ENCODE data around the gene SDHAF3. TPM values are rescaled to one million over a fixed set of nuclear protein-coding genes. Genes with fewer than 3 reads are reported as not detected.

Gene SDHAF3
- total RNA-seq, 1 donor from 2014 or later: 20.6 TPM

DNA sequence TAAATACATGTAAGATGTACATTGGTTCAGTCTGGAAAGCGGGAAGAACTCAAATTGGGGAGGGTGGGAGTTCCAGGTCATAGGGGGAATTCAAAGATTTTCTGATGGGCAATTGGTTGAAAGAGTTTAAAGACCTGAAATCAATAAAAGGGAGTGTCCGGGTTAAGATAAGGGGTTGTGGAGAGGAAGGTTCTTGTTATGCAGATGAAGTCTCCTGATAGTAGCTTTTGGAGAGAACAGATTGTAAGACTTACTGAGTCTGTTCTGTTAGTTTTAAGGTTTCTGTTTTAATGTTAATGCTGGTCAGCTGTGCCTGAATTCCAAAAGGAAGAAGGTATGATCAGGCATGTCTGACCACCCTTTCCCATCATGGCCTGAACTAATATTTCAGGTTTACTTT lies 48.8 kb downstream of the SDHAF3 start:
- Mint-ChIP-seq H3K36me3 (ENCODE audit: low read depth) (peaks cover 38% of the 10 kb centered on the region), H3K27me3 (no peaks in the 10 kb centered on the region), H3K9me3 (peaks cover 4% of the 10 kb centered on the region), H3K4me3 (no peak overlapping the region), H3K4me1 (peaks cover 14% of the 10 kb centered on the region), H3K27ac (no peak overlapping the region)
- CTCF ChIA-PET: no interaction called here
- POLR2A ChIA-PET: no interaction called here
- intact Hi-C loops (cut with micrococcal nuclease): no loop called here
- DNase-seq: no peak
- ATAC-seq (ENCODE audit: low read depth): no peak
- TF ChIP-seq, protein P1, sequence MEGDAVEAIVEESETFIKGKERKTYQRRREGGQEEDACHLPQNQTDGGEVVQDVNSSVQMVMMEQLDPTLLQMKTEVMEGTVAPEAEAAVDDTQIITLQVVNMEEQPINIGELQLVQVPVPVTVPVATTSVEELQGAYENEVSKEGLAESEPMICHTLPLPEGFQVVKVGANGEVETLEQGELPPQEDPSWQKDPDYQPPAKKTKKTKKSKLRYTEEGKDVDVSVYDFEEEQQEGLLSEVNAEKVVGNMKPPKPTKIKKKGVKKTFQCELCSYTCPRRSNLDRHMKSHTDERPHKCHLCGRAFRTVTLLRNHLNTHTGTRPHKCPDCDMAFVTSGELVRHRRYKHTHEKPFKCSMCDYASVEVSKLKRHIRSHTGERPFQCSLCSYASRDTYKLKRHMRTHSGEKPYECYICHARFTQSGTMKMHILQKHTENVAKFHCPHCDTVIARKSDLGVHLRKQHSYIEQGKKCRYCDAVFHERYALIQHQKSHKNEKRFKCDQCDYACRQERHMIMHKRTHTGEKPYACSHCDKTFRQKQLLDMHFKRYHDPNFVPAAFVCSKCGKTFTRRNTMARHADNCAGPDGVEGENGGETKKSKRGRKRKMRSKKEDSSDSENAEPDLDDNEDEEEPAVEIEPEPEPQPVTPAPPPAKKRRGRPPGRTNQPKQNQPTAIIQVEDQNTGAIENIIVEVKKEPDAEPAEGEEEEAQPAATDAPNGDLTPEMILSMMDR (IDR thresholded peaks at IDR 0.05): no peak

DNA sequence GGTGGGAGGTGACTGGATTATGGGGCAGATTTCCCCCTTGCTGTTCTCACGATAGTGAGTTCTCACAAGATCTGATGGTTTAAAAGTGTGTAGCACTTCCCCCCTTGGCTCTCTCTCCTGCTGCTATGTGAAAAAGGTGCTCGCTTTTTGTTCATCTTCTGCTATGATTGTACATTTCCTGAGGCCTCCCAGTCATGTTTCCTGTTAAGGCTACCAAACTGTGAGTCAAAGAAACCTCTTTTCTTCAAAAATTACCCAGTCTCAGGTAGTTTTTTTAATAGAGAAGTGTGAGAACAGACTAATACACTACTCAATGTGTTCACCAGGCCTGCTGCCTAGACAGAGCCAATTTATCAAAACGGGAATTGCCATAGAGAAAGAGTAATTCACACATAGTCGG lies 49.7 kb downstream of the SDHAF3 start:
- TF ChIP-seq, protein P1 (IDR thresholded peaks at IDR 0.05): no peak
- CTCF ChIA-PET: interaction anchor here (1.0 kb wide), 1 partner anchor 63 kb away, joined by 3 read pairs; no protein-coding TSS in a partner anchor
- no peak overlapping the region for H3K27ac Mint-ChIP-seq
- peaks cover 2% of the 10 kb centered on the region for H3K9me3 Mint-ChIP-seq
- H3K27me3 Mint-ChIP-seq: no peaks in the 10 kb centered on the region
- POLR2A ChIA-PET: no interaction called here
- intact Hi-C loops (cut with micrococcal nuclease): no loop called here
- no peak overlapping the region for H3K4me3 Mint-ChIP-seq
- H3K36me3 Mint-ChIP-seq (ENCODE audit: low read depth): peaks cover 29% of the 10 kb centered on the region
- no peak for ATAC-seq (ENCODE audit: low read depth)
- H3K4me1 Mint-ChIP-seq: peaks cover 10% of the 10 kb centered on the region
- no peak for DNase-seq

DNA sequence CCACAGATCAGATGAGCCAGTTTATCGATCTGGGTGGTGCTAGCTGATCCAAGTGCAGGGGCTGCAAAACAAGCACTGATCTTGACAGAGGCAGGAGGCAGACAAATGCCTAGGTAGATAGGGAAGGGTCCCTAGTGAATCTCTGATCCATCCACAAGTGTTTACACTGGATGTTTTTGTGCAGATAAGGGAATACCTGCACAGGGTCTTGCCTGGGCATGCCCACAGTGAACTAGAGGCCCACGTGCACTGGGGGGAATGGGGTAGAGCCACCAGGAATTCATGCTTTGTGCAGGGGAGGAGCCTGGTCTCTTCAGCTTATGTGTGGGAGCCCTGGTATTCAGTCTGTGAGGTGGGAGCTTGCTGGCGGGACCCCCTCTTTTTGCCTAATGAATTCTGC lies 50.3 kb downstream of the SDHAF3 start:
- CTCF ChIA-PET: interaction anchor here (1.0 kb wide), 1 partner anchor 63 kb away, joined by 3 read pairs; no protein-coding TSS in a partner anchor
- intact Hi-C loops (cut with micrococcal nuclease): no loop called here
- H3K27me3 Mint-ChIP-seq: no peaks in the 10 kb centered on the region
- DNase-seq (no peak), ATAC-seq (ENCODE audit: low read depth) (no peak)
- POLR2A ChIA-PET: no interaction called here
- peaks cover 23% of the 10 kb centered on the region for H3K36me3 Mint-ChIP-seq (ENCODE audit: low read depth)
- no peak overlapping the region for H3K4me3 Mint-ChIP-seq
- H3K27ac Mint-ChIP-seq: no peak overlapping the region
- H3K9me3 Mint-ChIP-seq: peaks cover 2% of the 10 kb centered on the region
- TF ChIP-seq, protein P1 (IDR thresholded peaks at IDR 0.05): no peak
- H3K4me1 Mint-ChIP-seq: peaks cover 4% of the 10 kb centered on the region

DNA sequence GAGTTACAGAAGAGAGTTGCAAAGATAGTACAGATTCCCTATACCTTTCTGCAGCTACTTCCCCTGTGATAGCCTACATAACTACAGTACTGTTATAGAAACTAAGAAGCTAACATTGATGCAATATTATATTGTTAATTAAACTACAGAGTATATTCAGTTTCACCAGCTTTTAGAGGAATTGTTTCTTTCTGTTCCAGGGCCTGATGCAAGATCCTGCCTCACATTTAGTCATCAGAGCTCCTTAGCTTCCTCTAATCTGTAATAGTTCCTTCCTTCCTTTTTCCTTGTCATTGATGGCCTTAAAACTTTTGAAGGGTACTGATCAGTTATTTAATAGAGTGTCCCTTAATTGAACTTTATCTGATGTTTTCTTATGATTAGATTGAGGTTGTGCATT lies 56.8 kb downstream of the SDHAF3 start:
- CTCF ChIA-PET: no interaction called here
- TF ChIP-seq, protein P1 (IDR thresholded peaks at IDR 0.05): no peak
- peaks cover 5% of the 10 kb centered on the region for H3K36me3 Mint-ChIP-seq (ENCODE audit: low read depth)
- POLR2A ChIA-PET: no interaction called here
- H3K9me3 Mint-ChIP-seq: no peaks in the 10 kb centered on the region
- no peak overlapping the region for H3K27ac Mint-ChIP-seq
- H3K27me3 Mint-ChIP-seq: no peaks in the 10 kb centered on the region
- ATAC-seq (ENCODE audit: low read depth) (no peak), DNase-seq (no peak)
- H3K4me1 Mint-ChIP-seq: peaks cover under 1% of the 10 kb centered on the region
- no peak overlapping the region for H3K4me3 Mint-ChIP-seq
- intact Hi-C loops (cut with micrococcal nuclease): loop anchor here (10.0 kb wide), 1 partner anchor 1100 kb away; no protein-coding TSS in a partner anchor

DNA sequence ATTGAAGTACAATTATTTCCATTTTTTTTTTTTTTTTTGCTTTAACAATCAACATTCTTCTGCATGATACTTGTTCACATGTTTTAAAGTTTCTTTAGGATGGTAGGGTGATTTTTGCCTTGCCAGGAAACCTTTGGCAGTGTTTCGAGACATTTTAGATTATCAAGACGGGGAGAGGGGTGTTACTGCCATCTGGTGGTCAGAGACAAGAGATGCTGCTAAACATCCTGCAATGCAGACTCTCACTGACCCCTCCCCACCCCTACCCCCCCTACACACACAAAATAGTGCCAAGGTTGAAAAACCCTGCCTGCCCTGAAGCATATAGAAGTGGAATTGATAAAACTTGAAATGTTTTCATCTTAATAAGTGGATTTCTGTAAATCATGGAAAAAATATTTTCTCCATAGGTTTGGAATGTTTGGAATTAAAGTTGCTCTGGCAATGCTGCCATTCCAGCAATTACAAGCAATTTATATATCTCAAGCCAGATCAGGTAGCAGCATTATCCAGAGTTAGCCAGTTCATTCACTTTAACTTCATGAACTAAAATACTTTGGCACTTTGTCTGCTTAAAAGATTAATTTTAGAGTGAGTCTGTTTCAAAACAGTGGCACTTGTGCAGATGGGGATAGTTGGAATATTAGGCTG lies 62.1 kb downstream of the SDHAF3 start:
- peaks cover 6% of the 10 kb centered on the region for H3K4me1 Mint-ChIP-seq
- DNase-seq (no peak), ATAC-seq (ENCODE audit: low read depth) (peak; percentile 79)
- no peaks in the 10 kb centered on the region for H3K27me3 Mint-ChIP-seq
- no peak overlapping the region for H3K4me3 Mint-ChIP-seq
- intact Hi-C loops (cut with micrococcal nuclease): loop anchor here (1.0 to 10.0 kb wide), 6 partner anchors 34 to 1263 kb away; partner anchors contain the start of gene SDHAF3
- ChIA-PET POLR2A (no interaction called here), CTCF (interaction anchor here (0.7 to 2.3 kb wide), 7 partner anchors 16 to 96 kb away, joined by 3 to 21 read pairs (median 4); partner anchors contain the start of gene SDHAF3)
- no peaks in the 10 kb centered on the region for H3K9me3 Mint-ChIP-seq
- no peak overlapping the region for H3K27ac Mint-ChIP-seq
- peaks cover 25% of the 10 kb centered on the region for H3K36me3 Mint-ChIP-seq (ENCODE audit: low read depth)
- TF ChIP-seq, protein P1 (IDR thresholded peaks at IDR 0.05): peak; percentile 63
